ENCODE results near the gene LRRC53. TPM values are rescaled to one million over a fixed set of nuclear protein-coding genes. Genes with fewer than 3 reads are reported as not detected.

The LRRC53 gene, protein sequence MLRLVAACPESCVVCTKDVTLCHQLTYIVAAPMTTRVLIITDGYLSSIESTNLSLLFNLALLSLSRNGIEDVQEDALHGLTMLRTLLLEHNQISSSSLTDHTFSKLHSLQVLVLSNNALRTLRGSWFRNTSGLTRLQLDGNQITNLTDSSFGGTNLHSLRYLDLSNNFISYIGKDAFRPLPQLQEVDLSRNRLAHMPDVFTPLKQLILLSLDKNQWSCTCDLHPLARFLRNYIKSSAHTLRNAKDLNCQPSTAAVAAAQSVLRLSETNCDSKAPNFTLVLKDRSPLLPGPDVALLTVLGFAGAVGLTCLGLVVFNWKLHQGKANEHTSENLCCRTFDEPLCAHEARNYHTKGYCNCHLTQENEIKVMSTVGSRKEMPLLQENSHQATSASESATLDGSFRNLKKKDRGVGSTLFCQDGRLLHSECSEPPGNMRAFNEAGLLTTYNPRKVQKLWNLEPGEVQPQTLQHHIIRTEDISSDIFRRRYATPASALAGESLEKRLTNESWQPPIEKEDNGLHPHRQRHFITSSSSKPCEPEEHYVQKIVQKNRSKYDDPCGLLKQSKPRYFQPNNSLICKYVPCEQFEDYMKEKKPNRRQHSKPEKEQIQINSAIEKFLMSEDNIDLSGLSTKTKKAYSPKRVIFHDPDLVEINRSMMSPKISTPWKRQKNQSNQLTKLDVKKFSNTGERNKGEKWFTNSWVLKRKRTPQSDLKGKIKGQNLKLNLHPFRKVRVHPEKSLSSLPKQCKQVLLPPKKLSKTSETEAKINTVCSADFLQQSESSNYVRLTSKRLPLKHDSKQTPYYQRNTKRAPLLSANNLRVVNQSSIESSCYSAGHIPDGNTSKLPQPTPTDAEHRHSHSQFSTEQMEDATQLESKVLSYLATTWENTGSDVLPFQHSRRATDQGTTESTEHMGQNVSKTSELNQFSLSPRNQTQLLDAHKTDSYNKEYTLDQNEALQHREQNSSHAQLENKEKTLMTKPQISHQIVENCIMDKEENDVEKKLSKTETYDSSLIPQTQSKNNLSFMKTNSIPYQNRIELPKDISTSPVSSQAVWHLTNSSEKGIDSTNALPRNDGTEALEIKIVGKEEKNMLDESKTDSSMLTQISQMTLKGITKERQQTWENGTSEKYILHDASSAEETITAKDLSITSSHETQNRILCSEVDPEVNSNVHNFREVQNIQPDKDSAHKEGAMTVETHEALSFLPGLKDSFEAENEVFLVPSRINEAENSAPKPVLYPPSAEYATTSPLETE
- not detected in 2 replicates for total RNA-seq

DNA sequence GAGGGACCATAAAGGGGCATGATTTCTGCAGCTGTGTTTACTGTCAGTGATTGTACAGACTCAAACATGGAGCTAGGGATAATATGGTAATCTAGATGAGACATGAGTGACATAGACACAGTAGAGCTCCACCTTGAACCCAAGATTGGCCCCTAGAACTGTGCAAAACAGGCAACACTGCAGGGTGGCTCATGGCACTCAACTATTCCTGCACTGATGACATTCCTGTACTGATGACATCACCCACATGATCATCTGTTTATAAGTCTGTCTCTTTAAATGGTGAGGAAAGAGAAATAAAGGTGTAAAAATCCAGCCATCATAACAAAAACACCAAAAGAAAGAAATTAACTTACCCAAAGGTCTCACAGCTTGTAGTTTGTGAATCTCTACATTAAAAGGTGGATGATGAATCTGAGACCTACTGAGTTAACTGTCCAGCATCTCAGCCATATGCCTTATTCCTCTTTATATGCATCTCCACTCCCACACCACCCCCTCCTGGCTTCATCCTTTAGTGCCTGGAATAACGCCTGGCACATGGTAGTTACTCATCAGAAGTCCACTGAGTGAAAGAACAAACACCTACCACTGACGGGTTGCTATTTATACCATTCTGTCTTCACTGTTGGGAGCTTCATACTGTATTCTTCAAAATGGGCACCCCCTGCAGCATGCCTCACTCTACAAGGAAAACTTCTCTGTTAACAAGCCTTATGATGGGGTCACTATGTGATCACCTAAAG, at the start of gene LRRC53:
Gene LRRC53 (minus strand): TSS at position 442 of the 746 bp plus-strand sequence. CDS start 29,262 bp downstream, outside the sequence.

Other genes starting within 250 kb of the LRRC53 start
- gene ERICH3, start 161.2 kb upstream of the LRRC53 start, total RNA-seq, result not detected in 2 replicates
- gene CRYZ, start 220.4 kb upstream of the LRRC53 start, total RNA-seq, result 83.7 and 124 TPM in 2 replicates
- gene TYW3, start 220.5 kb upstream of the LRRC53 start, total RNA-seq, result 19.6 and 24.0 TPM in 2 replicates